RCC 7860 (cell line): Measurements from ENCODE around the gene TATDN2.

ENCODE experiments used
- DNase-seq: peaks from one replicate; pipeline ENCODE4 v3.0.0-alpha.2; 2015; ENCODE audit warnings: low spot score
- FAIRE-seq: peaks from 2 replicates; lab custom pipeline; 2012; peaks lifted over from hg19 to GRCh38; lab: Jason Lieb, UNC

The TATDN2 gene

GRCh38 chr3:10312861-10313260, 64.6 kb downstream of the TATDN2 start:
- FAIRE-seq (no peak), DNase-seq (no peak)

- FAIRE-seq: no peak
- no peak for DNase-seq
Observed at GRCh38 chr3:10315101-10315500, 66.8 kb downstream of the TATDN2 start.

- FAIRE-seq (no peak), DNase-seq (no peak)
Observed at GRCh38 chr3:10315771-10316344, 67.6 kb downstream of the TATDN2 start.

GRCh38 chr3:10317311-10317960, 69.2 kb downstream of the TATDN2 start:
- DNase-seq (no peak), FAIRE-seq (no peak)

GRCh38 chr3:10317961-10318350, 69.7 kb downstream of the TATDN2 start:
- DNase-seq (no peak), FAIRE-seq (no peak)

- DNase-seq: no peak
- no peak for FAIRE-seq
Observed at GRCh38 chr3:10319251-10319650, 71.0 kb downstream of the TATDN2 start.

- FAIRE-seq (no peak), DNase-seq (no peak)
Observed at GRCh38 chr3:10319804-10320203, 71.5 kb downstream of the TATDN2 start.

- no peak for FAIRE-seq
- no peak for DNase-seq
Observed at GRCh38 chr3:10320320-10320677, 72.0 kb downstream of the TATDN2 start.

GRCh38 chr3:10321630-10322351, 73.5 kb downstream of the TATDN2 start:
- no peak for FAIRE-seq
- no peak for DNase-seq

GRCh38 chr3:10322352-10322710, 74.1 kb downstream of the TATDN2 start:
- DNase-seq (no peak), FAIRE-seq (no peak)

GRCh38 chr3:10327592-10327991, 79.3 kb downstream of the TATDN2 start:
- FAIRE-seq: no peak
- DNase-seq: no peak

GRCh38 chr3:10328460-10329071, 80.3 kb downstream of the TATDN2 start:
- DNase-seq (no peak), FAIRE-seq (no peak)

GRCh38 chr3:10329495-10330015, 81.3 kb downstream of the TATDN2 start:
- no peak for FAIRE-seq
- no peak for DNase-seq

- DNase-seq (no peak), FAIRE-seq (no peak)
Observed at GRCh38 chr3:10330319-10330718, 82.1 kb downstream of the TATDN2 start.
